ENCODE results near the gene SKA3.

The SKA3 gene

GRCh38 chr13:21116141-21116540 lies 60.2 kb downstream of the SKA3 start:
- CTCF ChIA-PET: interaction anchor here (0.7 kb wide), 1 partner anchor 35 kb away, joined by 3 read pairs; no protein-coding TSS in a partner anchor

More at GRCh38 chr13:21116141-21116540, 60.2 kb downstream of the SKA3 start:
- Histone ChIP-seq H3K4me3 (ENCODE audit: low read depth, low read length) (no peak overlapping the region), H3K36me3 (ENCODE audit: control insufficient read depth in 2 of 2, insufficient read depth in 1 of 2, low read length in 2 of 2) (no peaks in the 10 kb centered on the region), H3K4me1 (ENCODE audit: control insufficient read depth, insufficient read depth, low read length) (no peaks in the 10 kb centered on the region), H3K27ac (ENCODE audit: extremely low read depth, low read depth, low read length) (no peak overlapping the region), H3K9me3 (ENCODE audit: control insufficient read depth, insufficient read depth, low read depth, low read length) (no peaks in the 10 kb centered on the region)
- POLR2A ChIA-PET: no interaction called here
- no peak for TF ChIP-seq ZBTB26 (tag by site-specific recombination; optimal IDR thresholded peaks at IDR 0.05)
- TF ChIP-seq ZBTB10 (tag by site-specific recombination; IDR thresholded peaks at IDR 0.05): no peak
- TF ChIP-seq ZNF654 (tag by site-specific recombination; IDR thresholded peaks at IDR 0.05; ENCODE audit: low read depth): no peak
- no peak for TF ChIP-seq ZNF624 (tag by site-specific recombination; IDR thresholded peaks at IDR 0.05)
- no peak for TF ChIP-seq ZNF155 (tag by site-specific recombination; IDR thresholded peaks at IDR 0.05)
- no peak for TF ChIP-seq ZNF791 (tag by site-specific recombination; IDR thresholded peaks at IDR 0.05)
- TF ChIP-seq ELK4 (IDR thresholded peaks at IDR 0.05; ENCODE audit: borderline replicate concordance, low read depth, low read length): no peak
- TF ChIP-seq ZNF768 (tag by site-specific recombination; IDR thresholded peaks at IDR 0.05): no peak
- no peak for TF ChIP-seq KLF8 (tag by site-specific recombination; IDR thresholded peaks at IDR 0.05)
- no peak for TF ChIP-seq ZNF157 (tag by site-specific recombination; IDR thresholded peaks at IDR 0.05)
- no peak for TF ChIP-seq GFI1B (tag by site-specific recombination; IDR thresholded peaks at IDR 0.05)
- no peak for TF ChIP-seq ZNF354C (tag by site-specific recombination; IDR thresholded peaks at IDR 0.05; ENCODE audit: borderline replicate concordance, low read depth)
- no peak for TF ChIP-seq PRDM4 (tag by site-specific recombination; IDR thresholded peaks at IDR 0.05)
- no peak for TF ChIP-seq GLI2 (tag by site-specific recombination; IDR thresholded peaks at IDR 0.05; ENCODE audit: borderline replicate concordance, low read depth)
- TF ChIP-seq GLI4 (tag by site-specific recombination; IDR thresholded peaks at IDR 0.05): no peak
- no peak for TF ChIP-seq ZNF18 (tag by site-specific recombination; IDR thresholded peaks at IDR 0.05)
- TF ChIP-seq ZNF132 (tag by site-specific recombination; IDR thresholded peaks at IDR 0.05; ENCODE audit: borderline replicate concordance): no peak
- TF ChIP-seq ZNF521 (tag by site-specific recombination; IDR thresholded peaks at IDR 0.05): no peak
- TF ChIP-seq ZNF670 (tag by site-specific recombination; IDR thresholded peaks at IDR 0.05; ENCODE audit: low read depth): no peak
- no peak for TF ChIP-seq ZNF391 (tag by site-specific recombination; IDR thresholded peaks at IDR 0.05; ENCODE audit: borderline replicate concordance, low read depth)
